HG03159 (cell line): Measurements from ENCODE around the gene POLK.
A peak's percentile ranks its signal among the peaks of the same experiment; 100 is the strongest.

Experiments
- ATAC-seq: cut with Tn5 transposase; IDR thresholded peaks from one replicate; pipeline ENCODE4 v1.9.1; 2021; ENCODE audit warnings: mild to moderate bottlenecking, moderate library complexity; ENCODE audit not compliant: unreplicated experiment

POLK gene

DNA sequence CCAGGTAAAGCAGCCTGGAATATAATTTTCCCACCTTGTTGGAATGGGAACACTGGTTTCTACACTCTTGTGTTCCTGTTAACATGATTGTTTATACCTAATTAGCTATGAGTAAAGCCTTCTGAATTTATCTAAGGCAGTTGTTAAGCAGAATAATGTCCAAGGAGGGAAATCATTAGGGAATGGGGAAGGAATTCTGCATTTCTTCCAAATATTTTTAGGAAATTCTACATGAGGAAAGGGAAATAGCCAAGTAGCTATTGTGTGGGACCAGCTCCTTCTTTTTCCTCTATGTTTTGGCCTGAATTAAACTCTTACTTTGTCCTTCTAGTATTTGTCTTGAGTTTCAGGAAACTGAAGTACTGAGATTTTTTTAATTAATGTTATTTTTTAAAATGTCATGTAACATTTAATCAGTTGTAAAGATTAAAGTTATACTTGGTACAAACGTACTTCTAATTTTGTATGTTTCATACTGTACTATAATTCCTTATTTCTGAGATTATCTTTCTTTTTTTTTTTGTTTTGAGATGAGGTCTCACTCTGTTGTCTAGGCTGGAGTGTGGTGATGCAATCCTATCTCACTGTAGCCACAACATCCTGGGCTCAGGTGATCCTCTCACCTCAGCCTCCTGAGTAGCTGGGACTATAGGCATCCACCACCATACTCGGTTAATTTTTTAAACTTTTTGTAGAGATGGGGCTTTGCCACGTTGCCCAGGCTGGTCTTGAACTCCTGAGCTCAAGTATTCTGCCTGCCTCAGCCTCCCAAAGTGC lies 128.0 kb downstream of the POLK start:
- ATAC-seq = no peak

DNA sequence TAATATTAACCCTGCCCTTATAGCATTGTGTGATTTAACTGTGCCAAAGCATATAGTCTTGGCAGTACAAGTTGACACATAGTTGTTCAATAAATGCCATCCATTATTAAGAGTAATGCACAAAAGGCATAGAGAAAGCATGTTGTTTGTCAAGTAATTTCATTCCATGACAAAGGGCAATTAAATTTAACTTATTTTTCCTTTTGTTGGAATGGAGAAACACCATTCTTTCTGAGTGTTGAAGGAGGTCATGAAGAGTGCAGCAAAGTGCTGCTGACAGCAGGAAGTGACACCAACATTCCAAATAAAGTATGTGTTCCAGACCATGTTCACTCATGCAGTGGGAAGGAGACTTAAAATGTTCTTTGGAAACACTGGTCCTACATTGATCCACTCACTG lies 128.7 kb downstream of the POLK start:
- ATAC-seq = no peak

DNA sequence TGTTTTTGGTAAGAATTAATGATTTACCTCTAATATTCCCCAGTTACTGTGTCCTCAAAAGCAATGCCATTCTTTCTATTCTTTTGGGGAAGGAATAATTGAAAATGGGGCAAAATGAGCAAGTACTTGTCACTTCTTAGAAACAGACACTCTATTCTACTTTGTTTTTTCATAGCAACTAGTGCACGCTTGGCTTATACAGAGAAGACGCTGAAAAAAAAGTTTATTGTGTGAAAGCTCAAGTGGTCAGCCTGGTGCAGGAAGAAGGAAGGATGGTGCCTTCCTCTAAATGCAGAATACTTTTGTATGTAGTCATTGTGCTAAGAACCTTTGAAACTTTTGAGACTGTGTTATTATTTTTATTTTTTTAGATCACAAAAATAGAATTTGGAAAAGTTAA lies 129.1 kb downstream of the POLK start:
- ATAC-seq = no peak

DNA sequence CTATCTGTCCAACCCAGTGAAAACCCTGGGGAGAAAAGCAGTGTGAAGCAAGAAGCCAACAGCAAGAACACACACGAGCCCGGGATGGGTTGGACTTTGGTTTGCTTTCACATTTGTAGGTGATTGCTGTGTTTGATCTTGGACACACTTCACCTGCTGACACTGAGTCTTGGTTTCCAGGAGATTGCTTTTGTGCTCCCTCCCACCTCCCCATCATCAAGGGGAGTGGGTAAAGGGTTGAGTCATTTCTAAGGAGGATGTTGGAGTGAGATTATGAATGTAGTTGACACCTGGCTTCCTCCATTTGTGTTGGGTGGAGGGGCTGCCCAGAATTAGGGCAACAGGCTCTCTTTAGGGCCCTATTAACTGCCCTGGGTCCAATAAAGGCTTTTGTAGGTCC lies 137.0 kb downstream of the POLK start:
- ATAC-seq = peak; percentile 56
